HS-5 (cell line): Measurements from ENCODE around the gene SPC25.
"Not testable (repeated sequence)": the region's sequence is repeated elsewhere in the genome, so short reads cannot be mapped to it uniquely, and the experiment has no call there.

ENCODE experiments used
- DNase-seq: peaks from one replicate; pipeline ENCODE4 v3.0.0-alpha.2; 2012; ENCODE audit warnings: low read depth

The SPC25 gene, protein sequence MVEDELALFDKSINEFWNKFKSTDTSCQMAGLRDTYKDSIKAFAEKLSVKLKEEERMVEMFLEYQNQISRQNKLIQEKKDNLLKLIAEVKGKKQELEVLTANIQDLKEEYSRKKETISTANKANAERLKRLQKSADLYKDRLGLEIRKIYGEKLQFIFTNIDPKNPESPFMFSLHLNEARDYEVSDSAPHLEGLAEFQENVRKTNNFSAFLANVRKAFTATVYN

DNA sequence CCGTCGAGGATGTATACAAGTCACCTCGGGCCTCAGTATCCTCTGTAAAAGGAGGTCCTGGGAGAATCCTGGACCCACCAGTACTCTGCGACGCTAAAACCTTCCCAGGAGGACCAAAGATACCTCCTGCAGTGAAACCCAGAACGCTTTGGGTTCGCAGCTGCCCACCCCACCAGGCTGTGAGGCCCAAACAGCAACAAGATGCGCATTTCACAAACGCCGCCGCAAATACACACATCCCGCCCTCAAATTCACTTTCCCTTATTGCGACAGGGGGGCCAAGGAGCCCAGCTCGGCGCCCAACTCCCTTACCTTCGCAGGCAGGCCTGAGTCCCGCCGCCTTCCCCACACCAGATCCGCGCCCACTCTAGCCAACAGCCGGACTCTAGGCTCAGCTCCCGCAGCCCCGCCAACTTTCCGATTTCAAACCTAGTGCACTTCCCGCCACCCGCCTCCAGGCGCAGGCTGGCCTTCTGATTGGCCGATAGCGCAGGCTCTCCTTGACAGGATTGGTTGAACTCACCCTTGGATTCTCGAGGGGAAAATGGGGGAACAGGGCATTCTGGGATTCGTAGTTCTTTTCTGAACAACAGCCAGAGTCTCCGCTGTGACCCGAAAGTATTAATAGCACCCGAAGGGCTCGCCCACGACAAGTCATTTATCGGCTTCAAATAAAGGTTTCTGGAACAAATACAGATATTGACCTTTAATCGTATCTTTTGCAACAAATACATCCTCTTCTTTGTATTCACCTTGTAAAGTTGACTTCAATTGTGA, at the start of gene SPC25:
Gene SPC25 (minus strand): TSS at position 425 of the 777 bp plus-strand sequence. CDS start 911 bp downstream, outside the sequence.
- peak; percentile 77 for DNase-seq

DNA sequence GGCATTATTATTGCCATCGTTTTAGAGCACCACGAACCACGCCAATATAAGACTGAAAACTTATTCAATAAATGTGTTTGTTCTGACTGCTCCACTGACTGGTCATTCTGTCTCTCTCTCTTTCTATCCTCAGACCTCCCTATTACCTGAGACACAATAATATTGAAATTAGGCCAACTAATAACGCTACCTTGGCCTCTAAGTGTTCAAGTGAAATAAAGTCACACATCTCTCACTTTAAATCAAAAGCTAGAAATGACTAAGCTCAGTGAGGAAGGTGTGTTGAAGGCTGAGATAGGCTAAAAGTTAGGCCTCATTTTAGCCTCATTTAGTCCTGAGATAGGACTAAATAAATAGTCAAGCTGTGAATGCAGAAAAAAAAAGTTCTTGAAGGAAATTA, 49.7 kb upstream of the SPC25 start:
- no peak for DNase-seq

DNA sequence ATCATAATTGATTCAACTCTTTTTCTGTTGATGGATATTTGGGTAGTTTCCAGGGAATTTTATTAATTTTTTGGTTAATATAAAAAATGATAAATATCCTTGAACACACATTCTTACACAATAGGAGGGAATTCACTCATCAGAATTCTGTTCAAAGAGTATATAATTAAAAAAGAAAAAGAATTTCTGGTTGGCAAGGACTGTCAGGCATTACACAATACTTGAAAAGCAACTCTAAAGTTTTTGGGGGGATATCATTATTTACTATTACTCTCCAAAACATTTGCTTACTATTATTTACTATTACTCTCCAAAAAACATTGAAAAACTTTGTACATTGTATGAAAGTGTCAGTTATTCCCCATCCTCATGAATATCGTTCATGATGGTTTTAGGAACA, 48.8 kb upstream of the SPC25 start:
- no peak for DNase-seq

DNA sequence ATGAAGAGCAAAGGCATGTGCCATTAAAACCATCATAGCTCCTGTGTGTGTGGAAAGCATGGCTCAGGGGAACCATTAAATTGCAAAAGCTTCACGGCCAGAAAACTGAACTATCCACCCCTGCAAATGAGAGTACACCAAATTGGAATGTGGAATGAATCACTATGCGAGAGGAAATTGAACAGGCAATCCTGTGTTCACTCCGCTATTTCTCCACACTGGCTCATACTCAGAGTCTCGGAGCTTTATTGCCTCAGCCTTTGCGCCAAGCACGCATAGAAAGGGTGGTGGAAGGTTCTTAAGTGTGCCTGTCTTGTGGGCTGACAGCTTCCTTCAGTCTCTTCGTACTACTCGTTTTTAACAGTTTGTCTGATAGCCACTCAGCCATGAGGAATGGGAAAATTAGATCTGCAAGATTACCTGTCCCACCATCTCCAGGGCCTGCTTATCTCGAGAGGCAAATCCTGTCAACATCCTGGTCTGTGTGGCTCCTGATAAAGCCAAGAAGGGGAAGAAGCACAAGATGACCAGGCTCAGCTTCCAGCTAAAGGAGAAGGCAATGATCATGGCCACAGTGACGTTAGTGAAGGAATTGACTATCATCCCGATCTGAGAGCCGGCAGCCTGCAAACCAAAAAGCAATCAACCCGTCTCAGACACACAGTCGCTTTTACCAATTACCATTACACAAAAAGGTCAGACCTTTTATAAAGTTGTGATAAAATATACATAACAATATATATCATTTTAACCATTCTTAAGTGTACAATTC, 45.8 kb upstream of the SPC25 start:
- peak; percentile 80 for DNase-seq

DNA sequence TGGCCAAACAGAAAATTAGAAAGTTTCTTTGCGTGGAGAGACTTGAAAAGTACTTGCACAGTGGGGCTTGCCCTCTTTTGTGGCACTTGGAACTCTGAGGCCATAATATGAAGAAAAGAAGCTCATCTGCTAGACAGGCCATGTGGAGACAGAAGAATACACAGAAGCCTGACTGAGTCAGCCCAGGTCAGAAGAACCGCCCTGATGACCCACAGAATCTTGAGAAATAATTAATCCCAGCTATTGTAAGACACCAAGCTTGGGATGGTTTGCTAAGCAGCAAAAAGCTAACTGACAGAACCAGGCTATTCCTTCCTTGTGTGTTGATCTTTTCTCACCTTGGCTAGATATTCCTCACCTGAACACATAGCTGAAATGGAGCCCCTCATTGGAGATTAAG, 44.6 kb upstream of the SPC25 start:
- DNase-seq: no peak

DNA sequence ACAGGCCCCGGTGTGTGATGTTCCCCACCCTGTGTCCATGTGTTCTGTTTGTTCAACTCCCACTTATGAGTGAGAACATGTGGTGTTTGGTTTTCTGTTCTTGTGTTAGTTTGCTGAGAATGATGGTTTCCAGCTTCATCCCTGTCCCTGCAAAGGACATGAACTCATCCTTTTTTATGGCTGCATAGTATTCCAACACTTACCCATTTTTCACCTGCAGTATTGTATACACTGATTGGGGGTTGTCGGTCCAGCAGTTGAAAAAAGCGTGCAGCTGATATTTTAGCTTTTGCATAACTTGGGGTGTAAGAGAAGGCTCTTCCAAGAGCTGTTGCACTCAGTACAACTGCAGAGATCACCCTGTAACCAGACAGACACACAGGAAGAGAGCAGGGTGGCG, 41.9 kb upstream of the SPC25 start:
- not testable (repeated sequence) for DNase-seq

DNA sequence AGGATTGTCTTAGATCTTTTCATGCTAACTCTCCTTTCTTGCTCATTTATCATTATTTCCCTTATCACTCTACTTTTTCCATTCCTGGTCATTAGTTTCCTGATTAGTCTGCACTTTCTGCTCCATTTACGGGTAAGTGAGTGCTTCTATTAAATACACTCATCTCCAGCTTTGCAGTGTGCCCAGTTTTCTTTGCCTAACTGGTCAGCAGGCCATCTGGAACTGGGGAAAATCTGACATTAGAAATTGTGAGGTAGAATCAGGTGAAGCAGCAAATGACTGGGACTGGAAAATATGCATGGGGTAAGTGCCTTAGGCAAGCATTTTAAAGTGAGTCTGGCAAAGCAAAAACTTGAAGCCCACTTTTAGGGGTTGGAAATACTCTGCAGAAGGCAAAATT, 40.0 kb upstream of the SPC25 start:
- no peak for DNase-seq

DNA sequence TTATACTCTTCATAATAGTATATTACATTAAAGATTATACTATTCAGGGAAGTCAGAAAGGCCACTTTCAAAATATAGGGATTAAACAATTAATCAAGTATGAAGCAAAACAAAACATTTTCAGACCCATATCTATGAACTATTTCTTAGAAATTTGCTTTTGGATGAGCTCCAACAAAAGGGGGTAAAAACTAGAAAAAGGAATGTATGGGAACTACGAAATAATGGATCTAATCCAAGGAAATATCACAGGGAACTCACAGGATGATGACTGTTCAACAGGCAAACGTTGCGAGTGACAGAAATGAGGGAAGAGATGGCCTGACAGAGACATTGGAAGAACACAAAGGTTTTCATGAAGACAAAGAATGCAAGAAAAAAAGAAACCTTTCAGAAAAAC, 38.8 kb upstream of the SPC25 start:
- DNase-seq: no peak

DNA sequence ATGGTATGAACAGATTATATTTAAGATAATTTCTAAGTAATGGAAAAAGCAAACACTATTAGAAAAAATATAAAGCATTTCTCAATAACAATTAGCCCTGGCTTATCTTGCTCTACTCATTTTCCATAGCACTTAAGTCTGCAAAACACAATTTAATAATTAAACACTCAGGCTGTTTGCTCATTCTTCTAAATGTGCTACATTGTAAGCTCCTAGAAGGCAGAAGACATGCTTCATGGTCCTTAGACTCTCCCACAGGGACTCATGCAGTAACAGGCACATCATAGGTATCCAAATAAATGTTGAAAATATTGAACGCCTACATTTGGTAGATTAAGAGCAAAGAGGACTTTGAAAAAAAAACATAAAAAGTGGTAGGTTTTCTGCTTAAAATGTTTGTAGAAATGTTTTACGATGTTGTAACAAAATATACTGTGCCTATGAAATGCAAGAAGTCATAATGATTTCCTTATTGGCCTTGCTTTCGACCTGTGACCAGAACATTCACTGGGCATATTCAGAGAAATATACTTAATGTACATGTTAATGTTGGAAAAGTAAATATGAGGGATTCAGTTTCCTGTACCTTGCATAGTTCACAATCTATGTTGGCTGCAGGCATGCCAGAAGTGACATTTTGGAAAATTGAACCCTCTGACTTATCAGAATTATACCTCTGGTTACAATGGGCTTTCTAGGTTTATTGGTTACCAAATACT, 38.0 kb upstream of the SPC25 start:
- no peak for DNase-seq

DNA sequence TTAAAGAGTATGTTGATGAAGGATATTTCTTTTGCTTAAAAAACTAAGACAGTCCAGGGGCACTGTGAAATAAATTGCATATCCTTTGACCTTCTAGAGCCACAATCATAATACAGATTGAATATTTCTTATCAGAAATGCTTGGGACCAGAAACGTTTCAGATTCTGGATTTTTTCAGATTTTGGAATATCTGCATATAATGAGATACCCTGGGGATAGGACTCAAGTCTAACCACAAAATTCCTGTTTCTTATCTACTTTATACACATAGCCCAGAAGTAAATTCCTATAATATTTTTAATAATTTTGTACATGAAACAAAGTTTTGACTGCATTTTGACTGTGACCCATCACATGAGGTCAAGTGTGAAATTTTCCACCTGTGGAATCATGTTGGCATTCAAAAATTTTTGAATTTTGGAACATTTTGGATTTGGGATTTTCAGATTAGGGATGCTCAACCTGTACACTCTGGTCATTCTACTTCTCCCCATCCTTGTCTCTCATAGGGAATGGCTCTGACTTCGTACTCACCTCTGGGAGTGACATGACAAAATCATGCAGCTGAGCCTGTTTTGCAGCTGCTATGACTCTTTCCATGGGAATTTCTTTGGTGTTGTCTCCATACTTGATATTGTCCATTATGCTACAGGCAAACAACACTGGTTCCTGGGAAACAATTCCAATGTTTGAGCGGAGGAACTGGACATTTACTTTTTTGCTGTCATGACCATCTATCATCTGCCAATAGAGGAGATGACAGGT, 36.6 kb upstream of the SPC25 start:
- DNase-seq: no peak

DNA sequence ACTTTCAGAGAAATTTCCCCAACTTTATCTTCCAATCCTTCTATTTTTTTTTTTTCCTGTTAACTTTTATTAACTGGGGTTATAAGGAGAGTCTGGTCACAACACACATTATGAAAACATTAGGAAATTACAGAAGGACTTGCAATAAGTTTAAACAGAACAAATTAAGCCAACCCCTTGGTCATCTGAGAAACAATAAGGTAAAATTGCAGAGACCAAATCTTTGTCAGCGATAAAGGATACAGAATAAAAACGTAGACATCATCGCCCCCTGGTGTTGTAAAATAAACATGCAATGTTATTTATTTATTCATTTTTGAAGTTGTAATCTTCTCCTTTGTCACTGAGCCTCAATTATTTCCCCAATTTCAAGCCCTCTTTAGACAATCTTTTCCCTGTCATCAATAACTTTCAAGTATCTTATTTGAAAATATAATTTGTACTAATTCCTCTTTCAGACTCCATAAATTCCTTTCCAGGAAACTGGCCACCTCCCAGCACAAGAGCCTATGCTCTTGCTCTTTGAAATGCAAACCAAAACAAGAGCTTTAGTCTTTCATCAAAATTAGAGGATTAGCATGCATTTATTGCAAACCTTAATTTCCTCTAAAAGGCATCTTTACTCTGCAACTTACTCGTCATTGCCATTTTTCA, 30.4 kb upstream of the SPC25 start:
- DNase-seq: no peak

DNA sequence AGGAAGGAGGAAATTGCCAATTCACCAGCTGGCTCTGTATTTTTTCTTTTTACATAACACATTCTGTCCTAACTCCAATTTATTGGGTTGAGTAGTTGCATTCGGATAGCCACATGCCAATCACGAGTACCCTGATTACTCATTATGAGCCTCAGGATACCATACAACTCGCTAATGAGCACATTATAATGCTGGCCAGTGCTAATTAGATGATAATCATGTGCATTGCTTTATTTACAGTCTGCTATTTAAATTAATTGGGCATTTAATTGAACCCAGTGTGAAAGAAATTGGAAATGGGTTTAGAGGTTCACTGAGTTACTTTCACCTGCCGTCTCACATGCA, 26.1 kb upstream of the SPC25 start:
- no peak for DNase-seq

DNA sequence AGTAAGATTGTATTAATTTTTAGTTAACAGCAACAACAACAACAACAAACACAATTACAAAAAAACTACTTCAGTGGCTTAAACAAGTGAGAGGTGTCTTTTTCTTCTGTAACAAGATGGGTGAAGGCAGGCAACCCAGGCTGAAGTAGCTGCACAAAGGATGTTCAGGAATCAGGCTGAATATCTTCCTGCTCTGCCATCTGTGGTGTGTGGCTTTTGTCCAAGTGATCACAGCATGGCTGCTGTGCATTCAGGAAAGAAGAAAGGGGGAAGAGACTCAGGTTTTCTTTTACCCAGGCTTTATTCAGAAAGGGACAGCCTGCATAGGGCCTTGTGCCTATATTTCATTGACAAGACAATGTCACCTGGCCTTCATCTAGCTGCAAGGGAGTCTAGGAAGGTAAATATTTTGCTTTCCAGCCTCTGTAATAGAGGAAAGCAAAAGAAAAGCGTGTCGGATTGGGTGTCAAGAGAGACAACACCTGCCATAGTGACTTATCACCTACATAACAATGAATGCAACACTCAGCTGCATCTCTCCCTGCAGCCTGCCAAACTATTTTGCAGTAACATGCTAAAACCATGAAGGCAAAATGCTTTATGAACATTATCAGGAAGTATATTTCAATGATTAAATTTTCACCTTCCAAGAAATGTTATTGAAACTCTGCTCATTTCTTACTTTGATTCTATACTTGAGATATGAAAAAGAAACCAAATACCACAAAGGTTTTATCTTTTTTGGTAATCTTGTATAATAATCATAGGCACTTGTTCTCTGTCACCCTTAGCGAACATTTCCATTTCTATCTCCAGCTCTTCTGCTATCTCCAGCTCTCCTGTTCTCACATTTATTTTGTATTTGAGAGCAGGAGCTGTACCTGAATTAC, 25.5 kb upstream of the SPC25 start:
- no peak for DNase-seq

DNA sequence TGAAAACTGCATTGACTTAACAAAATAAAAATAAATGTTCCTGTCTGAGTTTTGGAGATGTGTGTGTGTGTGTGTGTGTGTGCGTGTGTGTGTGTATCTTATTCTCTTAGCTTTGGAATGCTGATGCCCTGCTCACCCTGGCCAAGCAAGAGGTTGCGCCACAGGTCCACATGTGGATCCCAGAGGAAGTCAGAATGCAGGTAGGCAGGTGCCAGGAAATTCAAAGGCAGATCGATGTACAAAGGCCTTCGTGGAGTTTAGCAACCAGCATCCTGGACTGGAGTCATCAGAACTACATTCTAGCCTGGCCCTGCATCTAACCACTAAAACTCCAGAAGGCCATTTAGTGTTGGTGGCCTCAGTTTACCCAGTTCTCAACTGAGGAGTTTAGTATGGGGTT, 23.3 kb upstream of the SPC25 start:
- no peak for DNase-seq

DNA sequence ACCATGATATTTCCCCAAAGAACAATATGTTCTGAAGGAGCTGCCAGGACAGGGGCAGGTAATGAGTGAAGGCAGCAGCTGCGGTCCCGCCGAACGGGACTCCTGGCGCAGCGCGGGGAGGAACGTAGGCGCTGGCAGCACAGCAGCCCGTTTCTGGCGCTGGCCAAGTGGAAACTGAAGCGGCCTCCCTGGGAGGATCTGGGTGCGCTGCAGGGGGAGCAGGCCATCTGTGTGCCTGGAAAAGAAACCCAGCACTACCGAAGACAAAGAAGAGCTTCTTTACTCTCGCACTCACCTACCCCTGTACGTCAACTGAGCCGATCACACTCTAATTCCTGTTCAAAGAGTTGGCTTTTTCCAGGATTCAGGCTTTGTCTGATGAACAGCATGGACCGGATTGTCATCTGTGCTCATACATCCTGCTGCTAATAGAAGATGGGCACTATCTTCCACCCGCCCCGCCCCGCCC, 22.7 kb upstream of the SPC25 start:
- no peak for DNase-seq

DNA sequence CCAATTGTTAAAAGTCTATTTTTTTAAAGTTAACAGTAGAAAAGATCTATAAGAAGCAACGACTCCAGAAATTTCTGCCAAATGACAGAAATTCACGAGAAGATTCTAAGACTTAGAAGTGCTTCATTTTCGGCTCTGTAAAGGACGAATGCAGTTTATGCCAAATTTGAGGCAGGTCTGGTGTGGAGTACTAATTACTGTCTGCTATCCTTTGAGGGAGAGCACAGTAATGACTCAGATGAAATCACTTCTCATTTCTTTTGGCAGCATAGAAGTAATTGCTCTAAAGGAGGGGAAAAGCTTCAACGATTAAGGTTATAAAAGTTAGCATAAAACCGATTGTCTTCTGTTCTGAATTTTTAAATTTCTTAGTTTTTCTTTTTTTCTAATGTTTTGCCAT, 22.2 kb upstream of the SPC25 start:
- no peak for DNase-seq

DNA sequence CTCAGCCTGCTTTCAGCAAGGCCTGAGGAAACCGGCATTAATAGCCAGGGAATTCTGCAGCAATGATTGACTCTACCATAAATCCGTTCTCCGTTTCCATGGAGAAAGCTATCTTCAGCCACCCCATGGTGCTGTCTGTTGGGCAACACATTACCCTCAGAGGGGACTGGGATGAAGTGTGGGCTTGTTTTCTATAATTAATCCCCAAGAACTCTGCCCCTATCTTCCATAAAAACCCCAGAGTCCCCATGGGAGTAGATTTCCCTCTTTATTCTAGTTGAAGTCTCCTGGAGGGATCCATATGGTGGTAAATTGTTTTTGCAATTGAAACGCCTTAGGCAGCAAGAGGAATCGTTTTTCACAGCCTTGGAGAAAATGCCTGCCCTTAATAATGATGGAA, 20.1 kb upstream of the SPC25 start:
- DNase-seq: no peak

DNA sequence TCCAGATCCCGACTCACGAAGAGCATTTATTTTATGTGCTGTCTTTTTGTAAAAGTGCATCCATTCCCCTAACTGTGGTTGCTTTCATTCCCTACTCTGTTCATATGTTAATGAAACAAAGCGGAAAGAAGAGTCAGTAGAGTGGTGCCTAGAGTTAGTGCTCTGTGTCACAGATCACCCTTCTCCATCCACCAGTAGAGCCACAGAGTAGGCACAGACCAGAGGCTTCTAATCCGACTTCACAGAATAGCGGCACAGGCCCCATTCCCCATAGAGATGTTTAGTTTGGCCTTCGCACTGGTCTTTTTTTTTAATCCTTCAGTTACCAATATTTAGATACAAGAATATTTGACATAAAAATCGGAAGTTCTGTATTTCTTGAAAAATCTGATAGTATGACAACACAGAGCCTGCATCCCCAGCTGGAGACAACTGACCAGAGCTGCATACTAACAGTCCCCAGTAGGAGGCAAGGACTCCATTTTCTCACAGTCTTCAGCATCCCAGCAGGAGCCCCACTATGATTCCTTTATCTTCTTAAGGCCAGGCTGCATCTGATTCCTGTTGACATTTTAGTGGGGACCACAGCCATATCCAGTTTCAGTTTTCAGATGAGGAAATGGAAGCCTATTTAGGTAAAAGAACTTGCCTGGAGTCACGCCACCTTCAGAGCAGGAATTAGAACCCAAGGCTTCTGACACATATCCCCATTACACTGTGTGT, 17.9 kb upstream of the SPC25 start:
- no peak for DNase-seq

DNA sequence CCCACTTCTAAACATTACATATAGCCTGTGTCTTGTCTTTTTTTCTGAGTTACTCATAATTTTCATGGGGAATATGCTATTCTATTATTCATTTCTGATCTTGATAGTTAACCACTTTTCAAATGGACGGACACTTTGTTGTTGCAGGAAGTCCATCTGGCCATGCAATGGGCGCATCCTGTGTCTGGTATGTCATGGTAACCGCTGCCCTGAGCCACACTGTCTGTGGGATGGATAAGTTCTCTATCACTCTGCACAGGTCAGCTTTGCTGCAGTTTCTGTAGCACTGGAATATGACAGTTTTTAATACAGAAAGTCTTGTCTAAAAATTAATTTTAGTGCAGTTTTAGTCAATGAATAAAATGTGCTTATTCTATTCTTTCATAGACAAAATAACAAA, 14.1 kb upstream of the SPC25 start:
- DNase-seq: no peak
